Karpas-422 (cell line): ENCODE data around the gene TNPO1. TPM values are rescaled to one million over a fixed set of nuclear protein-coding genes. Genes with fewer than 3 reads are reported as not detected.
"Not testable (repeated sequence)": the region's sequence is repeated elsewhere in the genome, so short reads cannot be mapped to it uniquely, and the experiment has no call there.

Source experiments
- DNase-seq: peaks from one replicate; pipeline ENCODE4 v3.0.0-alpha.2; 2015
- H2AFZ ChIP-seq: fragments of 200-600 bp; sonication (generic); 2 replicates; pipeline ENCODE4 v1.6.1; 2014; ENCODE audit warnings: antibody characterized with exemption, low read length, mixed read lengths
- H3K27ac ChIP-seq: fragments of 200-600 bp; sonication (generic); 2 replicates; pipeline ENCODE4 v1.5.1; 2014; ENCODE audit warnings: mild to moderate bottlenecking, low read length, moderate library complexity
- H3K27me3 ChIP-seq: fragments of 200-600 bp; sonication (generic); 2 replicates; pipeline ENCODE4 v1.6.1; 2014; ENCODE audit warnings: low read length, mixed read lengths
- H3K36me3 ChIP-seq: fragments of 200-600 bp; sonication (generic); 2 replicates; pipeline ENCODE4 v1.6.1; 2014; ENCODE audit warnings: low read length, mixed read lengths; ENCODE audit not compliant: insufficient read depth
- H3K4me1 ChIP-seq: fragments of 200-600 bp; sonication (generic); 2 replicates; pipeline ENCODE4 v1.6.1; 2014; ENCODE audit warnings: mild to moderate bottlenecking, low read length, mixed read lengths
- H3K4me2 ChIP-seq: fragments of 200-600 bp; sonication (generic); 2 replicates; pipeline ENCODE4 v1.6.1; 2014; ENCODE audit warnings: low read length, low read depth, mild to moderate bottlenecking; ENCODE audit not compliant: poor library complexity, severe bottlenecking
- H3K4me3 ChIP-seq: fragments of 200-600 bp; sonication (generic); 2 replicates; pipeline ENCODE4 v1.5.1; 2014; ENCODE audit warnings: mild to moderate bottlenecking, antibody characterized with exemption, low read length, mixed read lengths
- H3K79me2 ChIP-seq: fragments of 200-600 bp; sonication (generic); 2 replicates; pipeline ENCODE4 v1.6.1; 2014; ENCODE audit warnings: mild to moderate bottlenecking, low read length, mixed read lengths
- H3K9ac ChIP-seq: fragments of 200-600 bp; sonication (generic); 2 replicates; pipeline ENCODE4 v1.6.0; 2014; ENCODE audit warnings: low read length
- H3K9me2 ChIP-seq: fragments of 200-600 bp; sonication (generic), shearing (Covaris generic); replicated peaks from 2 replicates; pipeline ENCODE4 v1.6.0; 2014; ENCODE audit warnings: mild to moderate bottlenecking, low read length, moderate library complexity; ENCODE audit not compliant: insufficient read depth
- H3K9me3 ChIP-seq: fragments of 300-700, 200-600 bp; sonication (generic); 2 replicates; pipeline ENCODE4 v1.6.1; 2014; ENCODE audit warnings: low read length, mixed read lengths
- H4K20me1 ChIP-seq: fragments of 200-600 bp; sonication (generic); 2 replicates; pipeline ENCODE4 v1.6.1; 2014; ENCODE audit warnings: mild to moderate bottlenecking, antibody characterized with exemption, low read length, low read depth; ENCODE audit not compliant: insufficient read depth
- total RNA-seq: library from RNA; depleted of rRNA; stranded (reverse); fragments of >200 nt; shearing (Covaris generic); gene quantifications from 2 replicates; pipeline ENCODE4 v1.2.3, GENCODE V29; 2014; ENCODE audit warnings: low replicate concordance

TNPO1 gene
- total RNA-seq, 1 experiment from 2014 or later = 94.1 TPM

DNA sequence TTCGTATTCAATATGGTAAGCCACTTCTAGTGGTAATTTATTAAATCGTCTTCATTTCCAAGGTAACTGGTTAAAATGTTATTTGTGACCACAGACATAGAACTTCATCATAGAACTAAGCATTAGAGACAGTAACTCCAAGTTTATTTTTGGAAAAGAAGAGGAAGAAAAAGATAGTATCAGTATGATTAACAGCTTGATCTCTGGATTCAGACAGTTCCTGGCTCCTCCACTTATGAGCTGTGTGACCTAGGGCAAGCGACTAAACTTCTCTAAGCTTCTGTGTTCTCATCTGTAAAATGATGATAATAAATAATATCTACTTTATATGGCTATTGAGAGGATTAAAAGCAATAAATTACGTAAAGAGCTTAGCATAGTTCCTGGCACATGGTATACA, 29.8 kb upstream of the TNPO1 start:
- H3K36me3 ChIP-seq = no peaks in the 10 kb centered on the region
- H3K27me3 ChIP-seq = no peaks in the 10 kb centered on the region
- no peaks in the 10 kb centered on the region for H3K79me2 ChIP-seq
- no peaks in the 10 kb centered on the region; the same call in 1 of the 2 replicates for H3K9me2 ChIP-seq
- H4K20me1 ChIP-seq = no peaks in the 10 kb centered on the region
- H2AFZ ChIP-seq = no peak overlapping the region
- no peaks in the 10 kb centered on the region for H3K9me3 ChIP-seq
- no peak for DNase-seq
- H3K4me1 ChIP-seq = no peaks in the 10 kb centered on the region
- H3K4me2 ChIP-seq = no peak overlapping the region
- no peak overlapping the region for H3K27ac ChIP-seq
- H3K4me3 ChIP-seq = no peak overlapping the region
- no peak overlapping the region for H3K9ac ChIP-seq

GRCh38 chr5:72788866-72789505, 27.5 kb upstream of the TNPO1 start:
- Histone ChIP-seq H3K27me3 (no peaks in the 10 kb centered on the region), H3K9me3 (no peaks in the 10 kb centered on the region)

GRCh38 chr5:72790186-72790585, 26.3 kb upstream of the TNPO1 start:
- Histone ChIP-seq H3K36me3 (no peaks in the 10 kb centered on the region), H3K4me1 (no peaks in the 10 kb centered on the region), H3K9ac (no peak overlapping the region), H3K9me2 (no peaks in the 10 kb centered on the region; the same call in 1 of the 2 replicates), H3K4me2 (no peak overlapping the region), H3K4me3 (no peak overlapping the region), H2AFZ (no peak overlapping the region), H4K20me1 (no peaks in the 10 kb centered on the region), H3K79me2 (no peaks in the 10 kb centered on the region), H3K27ac (no peak overlapping the region), H3K27me3 (no peaks in the 10 kb centered on the region), H3K9me3 (no peaks in the 10 kb centered on the region)
- no peak for DNase-seq

More at GRCh38 chr5:72788866-72789505, 27.5 kb upstream of the TNPO1 start:
- DNase-seq = no peak
- no peaks in the 10 kb centered on the region for H4K20me1 ChIP-seq
- H3K4me1 ChIP-seq = no peaks in the 10 kb centered on the region
- H3K9ac ChIP-seq = no peak overlapping the region
- H3K9me2 ChIP-seq = no peaks in the 10 kb centered on the region; the same call in 1 of the 2 replicates
- H3K79me2 ChIP-seq = no peaks in the 10 kb centered on the region
- H3K27ac ChIP-seq = no peak overlapping the region
- H2AFZ ChIP-seq = no peak overlapping the region
- no peaks in the 10 kb centered on the region for H3K36me3 ChIP-seq
- H3K4me2 ChIP-seq = no peak overlapping the region
- no peak overlapping the region for H3K4me3 ChIP-seq

GRCh38 chr5:72792662-72793061, 23.8 kb upstream of the TNPO1 start:
- not testable (repeated sequence) for H3K4me3 ChIP-seq, H4K20me1 ChIP-seq, H3K79me2 ChIP-seq, H3K27ac ChIP-seq, H3K4me2 ChIP-seq, H3K27me3 ChIP-seq, H2AFZ ChIP-seq, H3K4me1 ChIP-seq, DNase-seq, H3K9me2 ChIP-seq, H3K9ac ChIP-seq, H3K9me3 ChIP-seq, H3K36me3 ChIP-seq

DNA sequence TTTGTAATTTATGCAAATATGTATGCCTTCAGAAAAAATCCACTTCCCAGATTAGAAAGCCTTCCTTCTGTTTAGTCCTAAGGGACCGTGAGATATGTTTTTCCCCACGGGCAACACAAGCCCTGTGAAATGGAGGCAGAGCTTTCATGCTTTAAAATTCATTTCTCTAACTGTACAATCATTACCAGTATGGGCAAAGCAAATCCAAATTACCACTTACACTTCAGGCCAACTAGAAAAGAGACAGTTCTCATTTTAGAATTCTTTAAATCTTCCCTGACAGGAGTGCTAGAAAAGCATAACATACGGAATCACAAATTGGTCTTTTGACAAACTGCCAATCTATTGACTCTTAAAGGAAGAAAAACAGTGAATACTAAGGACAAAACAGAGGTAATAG, 20.5 kb upstream of the TNPO1 start:
- Histone ChIP-seq H3K4me3 (no peak overlapping the region), H4K20me1 (no peaks in the 10 kb centered on the region), H3K4me1 (no peaks in the 10 kb centered on the region), H3K9ac (no peak overlapping the region), H3K9me3 (no peaks in the 10 kb centered on the region), H2AFZ (no peak overlapping the region), H3K4me2 (no peak overlapping the region), H3K36me3 (no peaks in the 10 kb centered on the region), H3K27ac (no peak overlapping the region), H3K79me2 (no peaks in the 10 kb centered on the region), H3K9me2 (no peaks in the 10 kb centered on the region), H3K27me3 (no peaks in the 10 kb centered on the region)
- DNase-seq = no peak

- Histone ChIP-seq H2AFZ (no peak overlapping the region), H3K36me3 (no peaks in the 10 kb centered on the region), H3K4me2 (no peak overlapping the region), H3K27ac (no peak overlapping the region), H3K27me3 (no peaks in the 10 kb centered on the region), H4K20me1 (no peaks in the 10 kb centered on the region), H3K4me1 (no peaks in the 10 kb centered on the region), H3K9ac (no peak overlapping the region), H3K79me2 (no peaks in the 10 kb centered on the region), H3K9me3 (no peaks in the 10 kb centered on the region), H3K9me2 (no peaks in the 10 kb centered on the region), H3K4me3 (no peak overlapping the region)
- DNase-seq = no peak
These were observed 16.7 kb upstream of the TNPO1 start for GRCh38 chr5:72799721-72800120.

GRCh38 chr5:72808637-72809036, 7.8 kb upstream of the TNPO1 start:
- not testable (repeated sequence) for H2AFZ ChIP-seq, H3K9me2 ChIP-seq, H3K36me3 ChIP-seq, DNase-seq, H3K4me2 ChIP-seq, H3K27ac ChIP-seq, H3K9ac ChIP-seq, H3K9me3 ChIP-seq, H4K20me1 ChIP-seq, H3K4me1 ChIP-seq, H3K4me3 ChIP-seq, H3K27me3 ChIP-seq, H3K79me2 ChIP-seq

DNA sequence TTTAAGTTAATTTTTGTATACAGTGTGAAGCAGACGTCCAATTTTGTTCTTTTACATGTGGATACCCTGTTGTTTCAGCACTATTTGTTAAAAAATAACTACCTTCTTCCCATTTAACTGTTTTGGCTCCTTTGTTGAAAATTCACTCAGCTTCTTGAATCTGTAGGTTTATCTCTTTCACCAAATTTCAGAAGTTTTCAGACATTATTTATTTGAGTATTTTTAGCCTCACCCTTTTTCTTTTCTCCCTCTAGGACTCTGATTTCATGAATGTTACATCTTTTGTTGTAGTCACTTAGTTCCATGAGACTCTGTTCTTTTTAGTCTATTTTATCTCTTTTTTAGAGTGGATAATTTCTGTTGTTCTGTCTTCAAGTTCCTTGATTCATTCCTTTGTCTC, 4.6 kb upstream of the TNPO1 start:
- H3K4me3 ChIP-seq = no peak overlapping the region
- no peak overlapping the region for H3K4me2 ChIP-seq
- DNase-seq = no peak
- no peaks in the 10 kb centered on the region for H4K20me1 ChIP-seq
- H3K36me3 ChIP-seq = no peaks in the 10 kb centered on the region
- H3K9ac ChIP-seq = no peak overlapping the region
- H3K79me2 ChIP-seq = no peaks in the 10 kb centered on the region
- H3K27ac ChIP-seq = no peak overlapping the region
- no peaks in the 10 kb centered on the region for H3K9me3 ChIP-seq
- no peak overlapping the region for H2AFZ ChIP-seq
- H3K27me3 ChIP-seq = peaks cover 3% of the 10 kb centered on the region; the same call in 1 of the 2 replicates
- H3K4me1 ChIP-seq = peaks cover 15% of the 10 kb centered on the region
- H3K9me2 ChIP-seq = no peaks in the 10 kb centered on the region
